NCI-H1930 (cell line): ENCODE data around the gene WFDC8.

Source experiments
- DNase-seq, 2 experiments: peaks; one replicate each; lab custom pipeline; 2025; lab: John Stamatoyannopoulos, UW

WFDC8 gene

GRCh38 chr20:45548410-45548809 is 30.7 kb downstream of the WFDC8 start:
- DNase-seq, result no peak

GRCh38 chr20:45547206-45547770 is 31.8 kb downstream of the WFDC8 start, which contains the start of gene EPPIN:
Gene EPPIN (minus strand): TSS chr20:45547401. CDS start chr20:45547357, 44 bp downstream.
- no peak for DNase-seq

GRCh38 chr20:45545754-45546453 is 33.2 kb downstream of the WFDC8 start:
- DNase-seq, result no peak

GRCh38 chr20:45545351-45545750 is 33.7 kb downstream of the WFDC8 start:
- no peak for DNase-seq

GRCh38 chr20:45539382-45539781 is 39.7 kb downstream of the WFDC8 start, which contains the start of gene WFDC6:
Gene WFDC6 (minus strand): TSS chr20:45539482. CDS start chr20:45539407, 75 bp downstream.
- no peak for DNase-seq

- DNase-seq, result no peak
Measured at GRCh38 chr20:45538209-45538799, 40.8 kb downstream of the WFDC8 start.

- DNase-seq, result no peak
Measured at GRCh38 chr20:45527294-45527693, 51.8 kb downstream of the WFDC8 start.

- no peak for DNase-seq
Measured at GRCh38 chr20:45523821-45524220, 55.3 kb downstream of the WFDC8 start.

GRCh38 chr20:45518282-45518681 is 60.8 kb downstream of the WFDC8 start:
- no peak for DNase-seq

GRCh38 chr20:45515147-45515913 is 63.8 kb downstream of the WFDC8 start, which contains the start of gene SPINT3:
Gene SPINT3 (minus strand): TSS chr20:45515622. CDS start chr20:45515608, 14 bp downstream.
- no peak for DNase-seq

- no peak for DNase-seq
Measured at GRCh38 chr20:45510242-45510862, 68.7 kb downstream of the WFDC8 start.

- DNase-seq, result no peak
Measured at GRCh38 chr20:45509091-45509490, 70.0 kb downstream of the WFDC8 start.

- DNase-seq, result no peak
Measured at GRCh38 chr20:45508068-45508886, 70.8 kb downstream of the WFDC8 start.

GRCh38 chr20:45507011-45507820 is 71.9 kb downstream of the WFDC8 start:
- DNase-seq, result no peak

GRCh38 chr20:45506398-45506797 is 72.7 kb downstream of the WFDC8 start:
- DNase-seq, result no peak

- no peak for DNase-seq
Measured at GRCh38 chr20:45503403-45503802, 75.7 kb downstream of the WFDC8 start.

GRCh38 chr20:45502561-45502960 is 76.5 kb downstream of the WFDC8 start:
- no peak for DNase-seq
